Trophoblast cell (in vitro differentiated cells and primary cell): ENCODE measurements around the gene HOTAIR.

Experiments used
- DNase-seq, 2 donors: peaks; one replicate each; pipeline ENCODE4 v3.0.0-alpha.2; 2016
- H2AFZ ChIP-seq: 2 replicates; pipeline ENCODE4 v1.6.1; 2013; ENCODE audit warnings: low read length, moderate library complexity, mild to moderate bottlenecking; ENCODE audit not compliant: insufficient read depth, poor library complexity
- H2AK5ac ChIP-seq: 2 replicates; pipeline ENCODE4 v1.6.1; 2013; ENCODE audit warnings: mild to moderate bottlenecking, low read length
- H2BK120ac ChIP-seq: 2 replicates; pipeline ENCODE4 v1.6.1; 2013; ENCODE audit warnings: low read length, mild to moderate bottlenecking, moderate library complexity; ENCODE audit not compliant: insufficient read depth, poor library complexity
- H2BK12ac ChIP-seq: 2 replicates; pipeline ENCODE4 v1.6.1; 2013; ENCODE audit warnings: mild to moderate bottlenecking, low read length, moderate library complexity
- H2BK5ac ChIP-seq: 2 replicates; pipeline ENCODE4 v1.6.1; 2013; ENCODE audit warnings: low read length, low read depth, moderate library complexity, mild to moderate bottlenecking; ENCODE audit not compliant: poor library complexity
- H3K14ac ChIP-seq: 2 replicates; pipeline ENCODE4 v1.6.1; 2013; ENCODE audit warnings: mild to moderate bottlenecking, low read length
- H3K18ac ChIP-seq: 2 replicates; pipeline ENCODE4 v1.6.1; 2013; ENCODE audit warnings: mild to moderate bottlenecking, low read length
- H3K23ac ChIP-seq: 2 replicates; pipeline ENCODE4 v1.6.1; 2013; ENCODE audit warnings: low read length
- H3K27ac ChIP-seq: 2 replicates; pipeline ENCODE4 v1.5.1; 2013; ENCODE audit warnings: low read depth, mild to moderate bottlenecking, inconsistent platforms, low read length, moderate library complexity
- H3K27me3 ChIP-seq: 2 replicates; pipeline ENCODE4 v1.6.1; 2013; ENCODE audit warnings: inconsistent platforms, mild to moderate bottlenecking, low read length, moderate library complexity; ENCODE audit not compliant: insufficient read depth
- H3K36me3 ChIP-seq, 2 experiments: 1 replicate in 1 of 2; 2 replicates in 1 of 2; pipeline ENCODE4 v1.6.1; 2013; ENCODE audit warnings: low read length in 2 of 2, mild to moderate bottlenecking in 2 of 2, moderate library complexity in 1 of 2; ENCODE audit not compliant: insufficient read depth in 2 of 2, control insufficient read depth in 1 of 2
- H3K4ac ChIP-seq: 2 replicates; pipeline ENCODE4 v1.6.1; 2013; ENCODE audit warnings: low read depth, mild to moderate bottlenecking, low read length, moderate library complexity
- H3K4me1 ChIP-seq, 2 experiments: 1 replicate in 1 of 2; 2 replicates in 1 of 2; pipeline ENCODE4 v1.6.1; 2013; ENCODE audit warnings: low read length in 2 of 2, mild to moderate bottlenecking in 2 of 2, moderate library complexity in 1 of 2; ENCODE audit not compliant: insufficient read depth in 2 of 2, control insufficient read depth in 1 of 2
- H3K4me2 ChIP-seq: 2 replicates; pipeline ENCODE4 v1.6.1; 2013; ENCODE audit warnings: inconsistent platforms, mild to moderate bottlenecking, low read length, moderate library complexity
- H3K4me3 ChIP-seq: 2 replicates; pipeline ENCODE4 v1.5.1; 2013; ENCODE audit warnings: mild to moderate bottlenecking, low read depth, low read length, inconsistent platforms
- H3K79me1 ChIP-seq: one replicate; pipeline ENCODE4 v1.6.1; 2013; ENCODE audit warnings: low read length
- H3K79me2 ChIP-seq: 2 replicates; pipeline ENCODE4 v1.6.1; 2013; ENCODE audit warnings: low read length, mild to moderate bottlenecking; ENCODE audit not compliant: control insufficient read depth, insufficient read depth, poor library complexity
- H3K9ac ChIP-seq: 2 replicates; pipeline ENCODE4 v1.6.1; 2013; ENCODE audit warnings: mild to moderate bottlenecking, low read length
- H3K9me3 ChIP-seq: 2 replicates; pipeline ENCODE4 v1.6.1; 2013; ENCODE audit warnings: low read depth, mild to moderate bottlenecking, control low read depth, inconsistent platforms, low read length; ENCODE audit not compliant: insufficient read depth
- H4K12ac ChIP-seq: 2 replicates; pipeline ENCODE4 v1.6.1; 2013; ENCODE audit warnings: low read depth, mild to moderate bottlenecking, low read length, moderate library complexity
- H4K8ac ChIP-seq: 2 replicates; pipeline ENCODE4 v1.6.1; 2013; ENCODE audit warnings: low read depth, mild to moderate bottlenecking, low read length, moderate library complexity
- H4K91ac ChIP-seq: one replicate; pipeline ENCODE4 v1.6.1; 2013; ENCODE audit warnings: low read depth, mild to moderate bottlenecking, low read length, moderate library complexity
- whole genome bisulfite sequencing: extraction: QIAGEN DNeasy Blood & Tissue Kit; methylation state at CpG from one replicate; pipeline ENCODE4 v1.1.7; 2013; ENCODE audit warnings: missing lambda C conversion rate; ENCODE audit not compliant: insufficient read length, insufficient coverage; ENCODE audit errors: extremely low coverage; 5-methylcytosine and 5-hydroxymethylcytosine counted together

Gene HOTAIR

GRCh38 chr12:53989227-53990113 lies 14.7 kb upstream of the HOTAIR start:
- H3K14ac ChIP-seq = no peak overlapping the region
- no peak overlapping the region for H4K12ac ChIP-seq
- no peak overlapping the region for H3K18ac ChIP-seq
- no CpG with 5 or more reads among the region's 28 CpGs for WGBS
- peak; percentile 43 to 78 for DNase-seq
- H3K27ac ChIP-seq = no peak overlapping the region
- H3K79me2 ChIP-seq = no peaks in the 10 kb centered on the region
- H4K91ac ChIP-seq = no peak overlapping the region
- no peak overlapping the region for H2BK12ac ChIP-seq
- H3K4me3 ChIP-seq = no peak overlapping the region
- H3K27me3 ChIP-seq = peaks cover 91% of the 10 kb centered on the region
- H4K8ac ChIP-seq = no peak overlapping the region
- H3K4me2 ChIP-seq = no peak overlapping the region
- H2AFZ ChIP-seq = no peak overlapping the region
- H3K4me1 ChIP-seq = no peaks in the 10 kb centered on the region
- H3K4ac ChIP-seq = no peak overlapping the region
- no peaks in the 10 kb centered on the region for H3K79me1 ChIP-seq
- no peak overlapping the region for H2AK5ac ChIP-seq
- no peak overlapping the region for H2BK120ac ChIP-seq
- no peak overlapping the region for H2BK5ac ChIP-seq
- no peak overlapping the region for H3K9ac ChIP-seq
- no peak overlapping the region for H3K23ac ChIP-seq
- H3K36me3 ChIP-seq = no peaks in the 10 kb centered on the region
- peaks cover 26% of the 10 kb centered on the region for H3K9me3 ChIP-seq

- Histone ChIP-seq H3K36me3 (no peaks in the 10 kb centered on the region), H4K91ac (no peak overlapping the region), H2BK120ac (no peak overlapping the region), H3K27me3 (peaks cover 91% of the 10 kb centered on the region), H3K79me2 (no peaks in the 10 kb centered on the region), H4K12ac (no peak overlapping the region), H2AFZ (no peak overlapping the region), H2BK5ac (no peak overlapping the region), H3K4me3 (no peak overlapping the region), H3K18ac (no peak overlapping the region), H2BK12ac (no peak overlapping the region), H3K4me1 (peaks cover 0 to 2% of the 10 kb centered on the region in 2 experiments), H4K8ac (no peak overlapping the region), H3K14ac (no peak overlapping the region), H3K4ac (no peak overlapping the region), H3K9ac (no peak overlapping the region), H3K9me3 (peaks cover 25% of the 10 kb centered on the region), H3K27ac (no peak overlapping the region), H3K23ac (no peak overlapping the region), H3K4me2 (no peak overlapping the region), H3K79me1 (no peaks in the 10 kb centered on the region), H2AK5ac (no peak overlapping the region)
- no peak for DNase-seq
- WGBS = no CpG with 5 or more reads among the region's 5 CpGs
Measured at GRCh38 chr12:53988541-53989226, 13.9 kb upstream of the HOTAIR start.

- no peak overlapping the region for H4K91ac ChIP-seq
- no peak overlapping the region for H3K4ac ChIP-seq
- H3K14ac ChIP-seq = no peak overlapping the region
- H3K23ac ChIP-seq = no peak overlapping the region
- H3K79me2 ChIP-seq = no peaks in the 10 kb centered on the region
- no peak overlapping the region for H3K4me3 ChIP-seq
- H3K36me3 ChIP-seq = no peaks in the 10 kb centered on the region
- H3K4me2 ChIP-seq = no peak overlapping the region
- H2AFZ ChIP-seq = no peak overlapping the region
- no peak overlapping the region for H2BK5ac ChIP-seq
- peaks cover 28% of the 10 kb centered on the region for H3K9me3 ChIP-seq
- H3K4me1 ChIP-seq = peaks cover 0 to 2% of the 10 kb centered on the region in 2 experiments
- H2BK120ac ChIP-seq = no peak overlapping the region
- H3K27ac ChIP-seq = no peak overlapping the region
- no peaks in the 10 kb centered on the region for H3K79me1 ChIP-seq
- H3K27me3 ChIP-seq = peaks cover 92% of the 10 kb centered on the region
- H4K12ac ChIP-seq = no peak overlapping the region
- H4K8ac ChIP-seq = no peak overlapping the region
- no peak overlapping the region for H3K18ac ChIP-seq
- H2BK12ac ChIP-seq = no peak overlapping the region
- H3K9ac ChIP-seq = no peak overlapping the region
- no CpG with 5 or more reads among the region's 4 CpGs for WGBS
- DNase-seq = no peak
- H2AK5ac ChIP-seq = no peak overlapping the region
Measured at GRCh38 chr12:53987787-53988230, 13.1 kb upstream of the HOTAIR start.

- peaks cover 0 to 2% of the 10 kb centered on the region in 2 experiments for H3K4me1 ChIP-seq
- DNase-seq = no peak
- no peak overlapping the region for H3K14ac ChIP-seq
- H2AFZ ChIP-seq = no peak overlapping the region
- peaks cover 31% of the 10 kb centered on the region for H3K9me3 ChIP-seq
- no peak overlapping the region for H3K4ac ChIP-seq
- no CpG with 5 or more reads among the region's 21 CpGs for WGBS
- H2BK12ac ChIP-seq = no peak overlapping the region
- no peaks in the 10 kb centered on the region for H3K79me2 ChIP-seq
- H3K4me3 ChIP-seq = no peak overlapping the region
- no peak overlapping the region for H2AK5ac ChIP-seq
- no peak overlapping the region for H2BK120ac ChIP-seq
- no peaks in the 10 kb centered on the region for H3K36me3 ChIP-seq
- H4K8ac ChIP-seq = no peak overlapping the region
- no peak overlapping the region for H3K18ac ChIP-seq
- no peak overlapping the region for H4K12ac ChIP-seq
- no peak overlapping the region for H3K27ac ChIP-seq
- H4K91ac ChIP-seq = no peak overlapping the region
- no peak overlapping the region for H3K9ac ChIP-seq
- no peaks in the 10 kb centered on the region for H3K79me1 ChIP-seq
- no peak overlapping the region for H3K23ac ChIP-seq
- no peak overlapping the region for H3K4me2 ChIP-seq
- peaks cover 93% of the 10 kb centered on the region for H3K27me3 ChIP-seq
- H2BK5ac ChIP-seq = no peak overlapping the region
Measured at GRCh38 chr12:53986686-53987483, 12.1 kb upstream of the HOTAIR start.
